GM18526 (cell line): ENCODE measurements around the gene HYKK.

Experiments used
- POLR2A ChIP-seq: IDR thresholded peaks from 3 replicates; pipeline ENCODE4 v1.6.1; 2011; ENCODE audit not compliant: insufficient read length; ENCODE audit errors: extremely low read depth

The HYKK gene

GRCh38 chr15:78506971-78507830 lies at the start of gene HYKK:
Gene HYKK (plus strand): TSS chr15:78507577. CDS start chr15:78513089, 5,512 bp downstream.
- no peak for TF ChIP-seq POLR2A

GRCh38 chr15:78460737-78461136 lies 46.6 kb upstream of the HYKK start:
- TF ChIP-seq POLR2A = no peak

GRCh38 chr15:78461171-78461888 lies 46.0 kb upstream of the HYKK start:
- TF ChIP-seq POLR2A = no peak

- no peak for TF ChIP-seq POLR2A
These were observed 38.3 kb upstream of the HYKK start for GRCh38 chr15:78469031-78469430.

- no peak for TF ChIP-seq POLR2A
These were observed 30.1 kb upstream of the HYKK start for GRCh38 chr15:78477295-78477694.

GRCh38 chr15:78479650-78480049 lies 27.7 kb upstream of the HYKK start:
- no peak for TF ChIP-seq POLR2A

GRCh38 chr15:78481917-78482316 lies 25.5 kb upstream of the HYKK start:
- TF ChIP-seq POLR2A = no peak

- no peak for TF ChIP-seq POLR2A
These were observed 14.5 kb upstream of the HYKK start for GRCh38 chr15:78492872-78493271.

- no peak for TF ChIP-seq POLR2A
These were observed 5.5 kb upstream of the HYKK start for GRCh38 chr15:78501857-78502256.

- TF ChIP-seq POLR2A = no peak
These were observed 4.7 kb upstream of the HYKK start for GRCh38 chr15:78502641-78503040.

- no peak for TF ChIP-seq POLR2A
These were observed 419 bp downstream of the HYKK start for GRCh38 chr15:78507831-78508160.

- TF ChIP-seq POLR2A = no peak
These were observed 895 bp downstream of the HYKK start for GRCh38 chr15:78508272-78508671.

- no peak for TF ChIP-seq POLR2A
These were observed 2.4 kb downstream of the HYKK start for GRCh38 chr15:78509726-78510312.

GRCh38 chr15:78524230-78524629 lies 16.9 kb downstream of the HYKK start:
- no peak for TF ChIP-seq POLR2A

GRCh38 chr15:78527325-78527724 lies 19.9 kb downstream of the HYKK start:
- TF ChIP-seq POLR2A = no peak

GRCh38 chr15:78533331-78533730 lies 26.0 kb downstream of the HYKK start:
- no peak for TF ChIP-seq POLR2A
